Measurements from ENCODE around the gene SF3B3.

GRCh38 chr16:70540994-70541393 is 17.4 kb downstream of the SF3B3 start:
- TF ChIP-seq CTCF (conservative IDR thresholded peaks at IDR 0.05 in 1 of 2, IDR thresholded peaks at IDR 0.05 in 1 of 2; ENCODE audit: low read depth in 1 of 2, low read length in 2 of 2) = no peak
- TF ChIP-seq EZH2 (IDR thresholded peaks at IDR 0.05; ENCODE audit: low read length, missing control alignments) = no peak
